H1 (cell line): Measurements from ENCODE around the gene MTAP. TPM values are rescaled to one million over a fixed set of nuclear protein-coding genes. Genes with fewer than 3 reads are reported as not detected.

ENCODE experiments used
- CTCF ChIA-PET: fragments of 300-600 bp; sonication (Branson Sonifier 250); formaldehyde crosslinking; loops from one replicate; lab custom pipeline; 2021; ENCODE audit not compliant: partially characterized antibody; lab: Charles Lee
- POLR2A ChIA-PET: fragments of 300-600 bp; sonication (Branson Sonifier 250); formaldehyde crosslinking; loops from one replicate; lab custom pipeline; 2021; ENCODE audit warnings: inconsistent platforms; ENCODE audit not compliant: partially characterized antibody; lab: Charles Lee
- DNase-seq, 2 experiments: peaks; one replicate each; pipeline versions ENCODE4 v3.0.0 to v3.0.0-alpha.2; 2010 to 2022; ENCODE audit warnings: low spot score in 2 of 2, low read depth in 1 of 2, mixed read lengths in 1 of 2
- FAIRE-seq: peaks from 2 replicates; lab custom pipeline; 2011; peaks lifted over from hg19 to GRCh38; lab: Jason Lieb, UNC
- H2AFZ ChIP-seq: 2 replicates; pipeline ENCODE4 v1.8.1; 2012; ENCODE audit warnings: low read length, inconsistent platforms
- H2AK5ac ChIP-seq: 2 replicates; pipeline ENCODE4 v1.6.1; 2013; ENCODE audit warnings: low read depth, low read length
- H2BK120ac ChIP-seq: replicated peaks from 2 replicates; pipeline ENCODE3; 2013; ENCODE audit warnings: low read depth, low read length, inconsistent platforms
- H2BK12ac ChIP-seq: 2 replicates; pipeline ENCODE4 v1.6.1; 2013; ENCODE audit warnings: low read depth, low read length
- H2BK15ac ChIP-seq: 2 replicates; pipeline ENCODE4 v1.6.1; 2013; ENCODE audit warnings: low read length
- H2BK20ac ChIP-seq: 2 replicates; pipeline ENCODE4 v1.6.1; 2013; ENCODE audit warnings: low read length
- H2BK5ac ChIP-seq: 2 replicates; pipeline ENCODE4 v1.6.1; 2013; ENCODE audit warnings: low read depth, low read length
- H3K14ac ChIP-seq: 2 replicates; pipeline ENCODE4 v1.6.1; 2013; ENCODE audit warnings: inconsistent platforms; ENCODE audit not compliant: insufficient read length
- H3K18ac ChIP-seq: 2 replicates; pipeline ENCODE4 v1.6.1; 2013; ENCODE audit warnings: low read length; ENCODE audit errors: extremely low read depth
- H3K23ac ChIP-seq: 2 replicates; pipeline ENCODE4 v1.6.1; 2013; ENCODE audit warnings: inconsistent platforms; ENCODE audit not compliant: insufficient read length
- H3K23me2 ChIP-seq: 2 replicates; pipeline ENCODE4 v1.6.1; 2013; ENCODE audit warnings: low read depth, low read length
- H3K27ac ChIP-seq: 2 replicates; pipeline ENCODE4 v1.6.1; 2011; ENCODE audit warnings: low read depth, low read length, inconsistent platforms
- H3K27me3 ChIP-seq, 4 experiments: replicated peaks in 1 of 4; 1 replicate in 1 of 4; 2 replicates in 3 of 4; pipeline versions ENCODE4 v1.6.1 to v1.8.1; 2011 to 2013; ENCODE audit warnings: low read length in 3 of 4, mild to moderate bottlenecking in 3 of 4, inconsistent platforms in 2 of 4, mixed read lengths in 2 of 4, moderate library complexity in 1 of 4; ENCODE audit not compliant: control insufficient read depth in 3 of 4, insufficient read depth in 3 of 4; ENCODE audit errors: extremely low read depth in 1 of 4
- H3K36me3 ChIP-seq, 4 experiments: 2 replicates each; pipeline versions ENCODE4 v1.6.1 to v1.8.1; 2011 to 2013; ENCODE audit warnings: mild to moderate bottlenecking in 4 of 4, low read length in 3 of 4, moderate library complexity in 2 of 4, control low read depth in 1 of 4, inconsistent platforms in 1 of 4; ENCODE audit not compliant: insufficient read depth in 4 of 4, control insufficient read depth in 2 of 4
- H3K4ac ChIP-seq: replicated peaks from 2 replicates; pipeline ENCODE3; 2013; ENCODE audit warnings: low read length, low read depth, mixed read lengths, inconsistent platforms; ENCODE audit not compliant: insufficient read length
- H3K4me1 ChIP-seq, 4 experiments: replicated peaks in 1 of 4; 1 replicate in 1 of 4; 2 replicates in 3 of 4; pipeline versions ENCODE4 v1.6.1 to v1.8.1; 2011 to 2013; ENCODE audit warnings: low read length in 3 of 4, inconsistent platforms in 2 of 4, mixed read lengths in 1 of 4; ENCODE audit not compliant: insufficient read depth in 4 of 4, control insufficient read depth in 3 of 4
- H3K4me2 ChIP-seq, 2 experiments: 2 replicates each; pipeline versions ENCODE4 v1.6.1 to v1.8.1; 2011 to 2013; ENCODE audit warnings: low read depth in 2 of 2, low read length in 2 of 2, control low read depth in 1 of 2, inconsistent platforms in 1 of 2, mild to moderate bottlenecking in 1 of 2; ENCODE audit not compliant: insufficient read depth in 1 of 2
- H3K4me3 ChIP-seq, 4 experiments: fragments of 200-600, 300-600 bp in 1 of 4; sonication (generic), shearing (Covaris generic), sonication (Bioruptor Twin) in 1 of 4; 2 replicates each; pipeline versions ENCODE4 v1.5.1 to v1.8.1; 2011 to 2016; ENCODE audit warnings: low read length in 4 of 4, low read depth in 3 of 4, control low read depth in 2 of 4, inconsistent platforms in 2 of 4, mild to moderate bottlenecking in 2 of 4, mixed read lengths in 1 of 4, moderate library complexity in 1 of 4; ENCODE audit not compliant: insufficient read depth in 2 of 4; ENCODE audit errors: extremely low read depth in 1 of 4
- H3K56ac ChIP-seq: replicated peaks from 2 replicates; pipeline ENCODE3; 2013; ENCODE audit warnings: low read depth, mild to moderate bottlenecking, mixed read lengths, low read length, inconsistent platforms; ENCODE audit not compliant: insufficient read length
- H3K79me1 ChIP-seq: 2 replicates; pipeline ENCODE4 v1.6.1; 2013; ENCODE audit warnings: low read depth, low read length, control low read depth
- H3K79me2 ChIP-seq, 2 experiments: 2 replicates each; pipeline versions ENCODE4 v1.6.1 to v1.8.1; 2012 to 2013; ENCODE audit warnings: low read length in 2 of 2, mild to moderate bottlenecking in 2 of 2, inconsistent platforms in 1 of 2; ENCODE audit not compliant: insufficient read depth in 2 of 2, control insufficient read depth in 1 of 2
- H3K9ac ChIP-seq, 4 experiments: replicated peaks in 1 of 4; 1 replicate in 1 of 4; 2 replicates in 3 of 4; pipeline versions ENCODE4 v1.6.1 to v1.8.1; 2011 to 2013; ENCODE audit warnings: low read depth in 3 of 4, low read length in 3 of 4, control low read depth in 2 of 4, mild to moderate bottlenecking in 2 of 4, moderate library complexity in 2 of 4, inconsistent platforms in 1 of 4; ENCODE audit errors: extremely low read depth in 1 of 4
- H3K9me3 ChIP-seq, 2 experiments: 2 replicates each; pipeline versions ENCODE4 v1.6.1 to v1.8.1; 2012 to 2013; ENCODE audit warnings: mild to moderate bottlenecking in 2 of 2, moderate library complexity in 2 of 2, control low read depth in 1 of 2, inconsistent platforms in 1 of 2, low read depth in 1 of 2, low read length in 1 of 2, mixed read lengths in 1 of 2; ENCODE audit not compliant: insufficient read depth in 2 of 2
- H4K20me1 ChIP-seq, 2 experiments: replicated peaks in 1 of 2; 2 replicates each; pipeline versions ENCODE3 to v1.8.1; 2011 to 2013; ENCODE audit warnings: inconsistent platforms in 2 of 2, low read length in 2 of 2, mild to moderate bottlenecking in 1 of 2; ENCODE audit not compliant: insufficient read depth in 2 of 2, control insufficient read depth in 1 of 2
- H4K5ac ChIP-seq: 2 replicates; pipeline ENCODE4 v1.6.1; 2013; ENCODE audit warnings: low read length, low read depth, mixed read lengths, inconsistent platforms; ENCODE audit not compliant: insufficient read length
- H4K8ac ChIP-seq: 2 replicates; pipeline ENCODE4 v1.8.0; 2013; ENCODE audit warnings: mild to moderate bottlenecking, moderate library complexity, low read length, inconsistent platforms; ENCODE audit not compliant: insufficient read depth; ENCODE audit errors: extremely low read depth
- H4K91ac ChIP-seq: replicated peaks from 2 replicates; pipeline ENCODE3; 2013; ENCODE audit warnings: low read length, mixed read lengths, inconsistent platforms; ENCODE audit not compliant: insufficient read length
- MAX ChIP-seq: IDR thresholded peaks from 2 replicates; pipeline ENCODE4 v1.6.1; 2012; ENCODE audit warnings: inconsistent platforms
- WGBS, 2 experiments: shearing (Covaris generic) in 1 of 2; methylation state at CpG; one replicate each; pipeline versions ENCODE4 v1.1.6 to v1.1.7; 2013 to 2015; ENCODE audit warnings: low lambda C conversion rate in 2 of 2, mixed read lengths in 2 of 2, inconsistent platforms in 1 of 2, low coverage in 1 of 2, missing lambda C conversion rate in 1 of 2; ENCODE audit not compliant: insufficient replicate concordance in 2 of 2, insufficient coverage in 1 of 2, insufficient read length in 1 of 2; ENCODE audit errors: extremely low coverage in 1 of 2, missing lambda C conversion rate in 1 of 2; 5-methylcytosine and 5-hydroxymethylcytosine counted together
- polyA plus RNA-seq, 7 experiments: library from polyadenylated mRNA; depleted of rRNA in 3 of 7; stranded (reverse) in 5 of 7; unstranded in 2 of 7; fragments of >200 nt in 5 of 7; fragments of 200-250 nt in 2 of 7; gene quantifications; 1 replicate in 5 of 7; 2 replicates in 1 of 7; 4 replicates in 1 of 7; pipeline versions ENCODE4 v1.2.1 to v1.2.3, GENCODE V29; 2011 to 2013; ENCODE audit warnings: missing spikeins in 2 of 7, mixed read lengths in 2 of 7
- total RNA-seq: library from RNA; stranded (reverse); fragmentation: NEBNext Ultra II Directional; extraction: Animal tissue kit (Norgen Biotek cat#: 25700); gene quantifications from 2 replicates; pipeline ENCODE4 v1.2.1, GENCODE V29; 2021

The MTAP gene
- total and polyA plus RNA-seq, 2 of the 8 experiments (the other 6 are each of a cell fraction or from before 2014, with no cell fraction given), result 16.4 to 100 TPM

- no peak overlapping the region for H3K4me2 ChIP-seq
- FAIRE-seq (no peak), DNase-seq (no peak)
- H2BK20ac ChIP-seq, result no peak overlapping the region
- H3K79me2 ChIP-seq, result no peaks in the 10 kb centered on the region
- no peaks in the 10 kb centered on the region for H3K9me3 ChIP-seq
- H2BK120ac ChIP-seq, result no peak overlapping the region
- H3K79me1 ChIP-seq, result no peaks in the 10 kb centered on the region
- H3K4me3 ChIP-seq, result no peak overlapping the region
- no peak overlapping the region for H4K91ac ChIP-seq
- no peak overlapping the region for H3K23ac ChIP-seq
- H4K8ac ChIP-seq, result no peak overlapping the region
- H3K27me3 ChIP-seq, result no peaks in the 10 kb centered on the region; a peak in 1 of 7 replicates
- no peak overlapping the region for H2AK5ac ChIP-seq
- H3K36me3 ChIP-seq, result no peaks in the 10 kb centered on the region
- no peak overlapping the region for H2BK12ac ChIP-seq
- no peak overlapping the region for H2BK15ac ChIP-seq
- H2AFZ ChIP-seq, result no peak overlapping the region
- H3K4ac ChIP-seq, result no peak overlapping the region
- H2BK5ac ChIP-seq, result no peak overlapping the region
- no peaks in the 10 kb centered on the region; the same call in 1 of the 2 replicates for H3K23me2 ChIP-seq
- 74% methylated on average over 1 of the region's 1 CpG; no CpG with 5 or more reads in 1 of the 2 experiments for WGBS, 2 experiments
- no peak overlapping the region for H3K14ac ChIP-seq
- ChIA-PET POLR2A (no interaction called here), CTCF (interaction anchor here (0.7 to 1.3 kb wide), 3 partner anchors 9 to 1984 kb away, joined by 3 to 4 read pairs (median 3); no protein-coding TSS in a partner anchor)
- H3K56ac ChIP-seq, result no peak overlapping the region
- no peak overlapping the region for H3K18ac ChIP-seq
- H4K5ac ChIP-seq, result no peak overlapping the region
- H3K27ac ChIP-seq, result no peak overlapping the region
- H3K4me1 ChIP-seq, result 0 out of 7 replicates have a peak, but pooled peaks cover 0 to 2% (median 0%) of the 10 kb centered on the region in 4 experiments
- no peaks in the 10 kb centered on the region for H4K20me1 ChIP-seq
- no peak overlapping the region for H3K9ac ChIP-seq
- TF ChIP-seq MAX, result no peak
Measured at GRCh38 chr9:21778304-21778703, 24.1 kb upstream of the MTAP start.
